Keratinocyte (primary cell): Measurements from ENCODE around the gene GABRR2.

Source experiments
- CTCF ChIP-seq, 3 experiments: IDR thresholded peaks in 1 of 3; conservative IDR thresholded peaks in 1 of 3; optimal IDR thresholded peaks in 1 of 3; 2 replicates in 2 of 3; 3 replicates in 1 of 3; pipeline versions ENCODE3 to v1.5.1; 2011; ENCODE audit warnings: low read length in 3 of 3, mild to moderate bottlenecking in 3 of 3, moderate library complexity in 2 of 3, control low read depth in 1 of 3, inconsistent platforms in 1 of 3; ENCODE audit not compliant: insufficient read depth in 2 of 3; ENCODE audit errors: extremely low read depth in 1 of 3
- EZH2 ChIP-seq: IDR thresholded peaks from one replicate; pipeline ENCODE4 v1.6.1; 2012; ENCODE audit warnings: inconsistent platforms, mild to moderate bottlenecking, low read length, moderate library complexity

GRCh38 chr6:89242574-89243330 lies 72.3 kb downstream of the GABRR2 start:
- TF ChIP-seq CTCF (optimal IDR thresholded peaks at IDR 0.05 in 1 of 3, IDR thresholded peaks at IDR 0.05 in 1 of 3, conservative IDR thresholded peaks at IDR 0.05 in 1 of 3; ENCODE audit: extremely low read depth in 1 of 3, insufficient read depth in 2 of 3, low read length in 3 of 3) (peak; percentile 28 to 47 (median 46)), EZH2 (no peak)
